ENCODE measurements around the gene P2RY4.
"Not testable (repeated sequence)": the region's sequence is repeated elsewhere in the genome, so short reads cannot be mapped to it uniquely, and the experiment has no call there.

P2RY4 gene

DNA sequence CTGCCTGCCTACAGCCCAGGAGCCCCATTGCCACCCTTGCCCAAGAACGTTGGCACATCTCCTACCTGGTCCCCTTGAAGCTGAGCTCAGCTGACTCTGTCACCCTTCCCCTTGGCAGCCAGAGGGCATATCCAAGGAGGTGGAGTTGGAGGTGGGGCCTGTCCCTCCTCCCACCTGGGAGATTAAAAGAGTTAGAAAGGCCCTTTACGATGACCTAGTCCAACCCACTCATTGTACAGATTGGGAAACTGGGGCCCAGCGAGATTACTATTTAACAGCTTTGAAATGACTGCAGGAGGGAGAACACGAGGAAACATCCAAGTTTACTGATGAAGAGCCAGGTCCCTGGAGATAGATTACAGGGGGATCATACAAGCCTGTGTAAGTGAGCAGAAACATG, at the start of gene P2RY4:
Gene P2RY4, minus strand, starts transcription at position 101 of the 400 bp plus-strand sequence. CDS start 580 bp downstream, outside the sequence.
- no peak for DNase-seq (ENCODE audit: low read depth)

- no peak for DNase-seq (ENCODE audit: low read depth)
Observed at GRCh38 chrX:70301716-70302115, 41.7 kb upstream of the P2RY4 start.

- DNase-seq (ENCODE audit: low read depth) = no peak
Observed at GRCh38 chrX:70293621-70294020, 33.6 kb upstream of the P2RY4 start.

GRCh38 chrX:70292788-70293187, 32.8 kb upstream of the P2RY4 start:
- DNase-seq (ENCODE audit: low read depth) = no peak

- peak; percentile 80 for DNase-seq (ENCODE audit: low read depth)
Observed at GRCh38 chrX:70289793-70290770, 30.1 kb upstream of the P2RY4 start, which contains the start of the genes KIF4A and PDZD11. Gene KIF4A, plus strand, starts transcription at chrX:70290104. Its CDS starts 355 bp downstream, at chrX:70290459. Gene PDZD11, minus strand, starts transcription at chrX:70289927. Its CDS starts 586 bp downstream, at chrX:70289341.

- DNase-seq (ENCODE audit: low read depth) = no peak
Observed at GRCh38 chrX:70289168-70289792, 29.3 kb upstream of the P2RY4 start.

- DNase-seq (ENCODE audit: low read depth) = no peak
Observed at GRCh38 chrX:70281951-70282350, 21.9 kb upstream of the P2RY4 start, which contains the start of gene RAB41. Gene RAB41, plus strand, starts transcription at chrX:70282172. Its CDS starts 46 bp downstream, at chrX:70282218.

- no peak for DNase-seq (ENCODE audit: low read depth)
Observed at GRCh38 chrX:70280573-70280972, 20.6 kb upstream of the P2RY4 start.

- DNase-seq (ENCODE audit: low read depth) = no peak
Observed at GRCh38 chrX:70279081-70279480, 19.1 kb upstream of the P2RY4 start.

DNA sequence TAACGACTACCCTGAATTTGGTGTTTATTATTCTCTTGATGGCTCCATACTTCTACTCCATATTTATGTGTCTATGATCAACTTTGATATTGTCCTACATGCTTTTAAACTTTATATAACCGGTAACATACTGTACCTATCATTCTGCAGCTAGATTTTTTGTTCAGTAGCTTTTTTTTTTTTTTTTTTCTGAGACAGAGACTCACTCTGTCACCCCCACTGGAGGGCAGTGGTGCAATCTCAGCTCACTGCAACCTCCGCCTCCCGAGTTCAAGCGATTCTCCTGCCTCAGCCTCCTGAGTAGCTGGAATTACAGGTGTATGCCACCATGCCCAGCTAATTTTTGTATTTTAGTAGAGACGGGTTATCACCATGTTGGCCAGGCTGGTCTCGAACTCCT, 14.0 kb upstream of the P2RY4 start:
- not testable (repeated sequence) for DNase-seq (ENCODE audit: low read depth)

- DNase-seq (ENCODE audit: low read depth) = no peak
Observed at GRCh38 chrX:70268034-70268433, 8.0 kb upstream of the P2RY4 start, which contains the start of gene ARR3. Gene ARR3, plus strand, starts transcription at chrX:70268334. Its CDS starts 1,052 bp downstream, at chrX:70269386.

GRCh38 chrX:70264784-70265183, 4.8 kb upstream of the P2RY4 start:
- no peak for DNase-seq (ENCODE audit: low read depth)

- peak; percentile 26 for DNase-seq (ENCODE audit: low read depth)
Observed at GRCh38 chrX:70262952-70263567, 3.1 kb upstream of the P2RY4 start.

DNA sequence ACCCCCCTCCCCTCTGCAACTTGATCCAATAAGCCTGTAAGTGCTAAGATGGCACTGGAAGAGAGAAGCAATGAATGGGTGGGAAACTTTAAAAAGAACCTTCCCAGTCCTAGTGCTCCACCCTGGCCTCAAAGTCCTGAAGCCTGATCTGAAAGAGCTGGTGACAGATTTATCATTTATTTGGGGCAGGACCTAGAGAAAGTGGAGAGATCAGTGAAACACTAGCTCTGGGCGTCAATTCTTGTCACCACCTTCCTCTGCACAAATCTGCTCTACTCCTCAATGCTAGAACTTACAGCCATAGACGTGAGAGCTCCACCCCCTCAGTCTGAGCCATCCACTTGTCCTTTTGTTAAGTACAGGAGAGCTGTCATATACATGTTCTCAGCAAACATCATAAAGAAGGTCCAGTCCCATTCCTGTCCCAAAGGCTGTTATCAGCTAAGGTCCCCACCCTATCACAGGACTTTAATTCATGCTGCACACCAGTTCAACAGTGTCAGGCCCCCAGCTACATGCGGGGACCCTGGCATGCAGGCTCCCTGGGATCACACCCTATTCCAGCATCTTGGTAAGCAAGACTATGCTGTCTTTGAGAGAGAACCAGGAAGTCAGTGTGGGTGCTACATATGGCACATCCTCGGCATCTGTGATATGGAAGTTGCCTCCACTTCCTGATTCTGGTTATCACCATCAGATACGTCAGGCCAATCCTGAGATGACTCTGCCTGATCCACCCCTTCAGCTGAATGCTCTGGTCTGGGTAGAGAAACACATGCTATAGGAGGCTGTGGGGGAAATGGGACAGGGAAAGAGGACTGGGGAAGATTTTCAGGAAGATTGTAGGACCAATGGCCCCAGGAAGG, 2.3 kb downstream of the P2RY4 start:
- DNase-seq (ENCODE audit: low read depth) = no peak

DNA sequence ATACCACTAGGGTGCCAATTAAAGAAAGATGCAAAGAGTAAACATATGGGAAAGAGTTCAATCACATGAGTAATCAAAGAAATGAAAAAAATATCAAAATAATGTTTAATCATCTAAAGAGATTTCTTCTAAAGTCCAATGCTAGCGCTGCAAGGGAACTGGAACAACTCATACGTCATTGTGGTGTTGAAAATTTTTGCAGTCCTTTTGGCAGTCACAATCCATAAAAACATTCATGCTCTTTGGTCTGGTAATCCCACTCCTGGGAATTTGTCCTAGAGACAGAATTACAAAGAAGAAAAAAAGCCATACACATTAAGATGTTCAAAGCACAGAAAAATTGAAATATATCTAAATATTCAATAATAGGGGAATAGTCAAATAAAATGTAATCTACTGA, 4.6 kb downstream of the P2RY4 start:
- DNase-seq (ENCODE audit: low read depth) = no peak

DNA sequence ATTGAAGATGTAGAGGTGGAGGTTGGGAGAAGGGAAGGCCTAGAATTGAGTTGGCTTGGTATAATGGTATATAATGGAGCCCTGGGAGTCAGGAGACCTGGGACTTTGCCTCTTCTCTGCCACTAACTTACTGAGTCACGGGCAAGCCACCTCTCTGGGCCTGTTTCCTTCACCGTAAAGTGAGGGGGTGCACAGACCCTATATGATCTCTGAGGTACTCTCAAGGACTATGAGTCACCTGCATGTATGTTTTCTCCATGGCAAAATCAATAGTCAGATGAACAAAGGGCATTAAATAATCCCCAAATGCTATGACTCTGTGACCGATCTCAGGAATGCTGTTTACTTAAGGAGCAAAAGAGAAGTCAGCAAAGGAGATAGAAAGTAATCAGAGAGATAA, 5.1 kb downstream of the P2RY4 start:
- DNase-seq (ENCODE audit: low read depth) = no peak

- no peak for DNase-seq (ENCODE audit: low read depth)
Observed at GRCh38 chrX:70254063-70254400, 6.0 kb downstream of the P2RY4 start.

GRCh38 chrX:70253377-70254062, 6.5 kb downstream of the P2RY4 start:
- no peak for DNase-seq (ENCODE audit: low read depth)

- no peak for DNase-seq (ENCODE audit: low read depth)
Observed at GRCh38 chrX:70252491-70252890, 7.5 kb downstream of the P2RY4 start.

DNA sequence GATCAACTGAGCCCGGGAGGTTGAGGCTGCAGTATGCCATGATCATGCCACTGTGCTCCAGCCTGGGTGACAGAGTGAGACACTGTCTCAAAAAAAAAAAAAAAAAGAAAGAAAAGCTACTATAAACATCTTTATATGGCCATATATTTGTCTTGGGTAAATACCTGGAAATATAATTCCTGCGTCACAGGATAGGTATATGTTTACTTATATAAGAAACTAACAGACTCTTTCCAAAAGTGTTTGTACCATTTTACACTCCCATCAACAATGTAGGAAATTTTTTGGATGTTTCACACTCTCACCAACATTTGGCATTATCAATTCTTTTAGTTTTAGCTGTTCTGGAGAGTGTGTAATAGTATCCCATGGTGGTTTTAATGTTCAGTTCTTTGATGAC, 12.8 kb downstream of the P2RY4 start:
- DNase-seq (ENCODE audit: low read depth) = no peak

- no peak for DNase-seq (ENCODE audit: low read depth)
Observed at GRCh38 chrX:70244881-70245280, 15.1 kb downstream of the P2RY4 start.

Measured in activated T-cell treated with anti-CD3 and anti-CD28 coated beads for 48 hours (primary cell).